ENCODE data around the gene DLGAP1. TPM values are rescaled to one million over a fixed set of nuclear protein-coding genes. Genes with fewer than 3 reads are reported as not detected.

Gene DLGAP1
- total and polyA plus RNA-seq, 2 of the 8 experiments (the other 6 are each of a cell fraction or from before 2014, with no cell fraction given) = 11.8 to 16.9 TPM

DNA sequence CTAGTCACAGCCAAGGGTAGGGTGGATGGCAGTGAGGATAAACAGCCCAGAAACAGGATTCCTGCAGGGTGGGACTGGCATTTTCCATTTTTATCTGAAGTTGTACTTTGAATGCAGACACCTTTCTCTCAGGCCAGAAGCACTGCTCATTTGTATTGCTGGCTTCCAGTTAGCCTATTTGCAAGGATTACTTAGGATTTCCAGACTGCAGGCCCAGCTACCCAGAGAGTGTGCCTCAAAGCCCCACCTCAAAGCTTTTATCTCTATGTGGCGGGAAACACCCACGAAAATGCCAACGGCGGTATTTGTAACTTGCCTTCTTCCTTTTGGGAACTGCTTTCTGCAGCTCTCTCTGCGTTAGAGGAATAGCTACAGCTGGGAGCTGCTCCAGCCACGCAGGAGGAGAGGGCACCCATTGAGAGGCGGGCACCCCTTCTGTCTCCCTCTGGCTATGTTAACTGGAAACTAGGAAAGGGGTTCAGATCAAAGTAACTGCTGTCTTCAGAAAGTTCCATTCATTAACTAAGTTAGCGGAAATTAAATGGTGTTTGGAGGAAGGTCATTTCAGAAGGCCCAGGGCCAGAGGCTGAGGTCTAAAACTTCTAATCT is 860.2 kb downstream of the DLGAP1 start (continued):
- TF ChIP-seq SAP30 (IDR thresholded peaks at IDR 0.05; ENCODE audit: insufficient read depth, insufficient replicate concordance, low read length) (no peak), RAD21 (IDR thresholded peaks at IDR 0.05 in 1 of 2, conservative IDR thresholded peaks at IDR 0.05 in 1 of 2; ENCODE audit: low read depth in 2 of 2, low read length in 2 of 2) (no peak)
